NCI-H187 (cell line): Measurements from ENCODE around the gene MAP3K1.

Source experiments
- DNase-seq, 2 experiments: peaks; one replicate each; lab custom pipeline; 2025; lab: John Stamatoyannopoulos, UW

The MAP3K1 gene

DNA sequence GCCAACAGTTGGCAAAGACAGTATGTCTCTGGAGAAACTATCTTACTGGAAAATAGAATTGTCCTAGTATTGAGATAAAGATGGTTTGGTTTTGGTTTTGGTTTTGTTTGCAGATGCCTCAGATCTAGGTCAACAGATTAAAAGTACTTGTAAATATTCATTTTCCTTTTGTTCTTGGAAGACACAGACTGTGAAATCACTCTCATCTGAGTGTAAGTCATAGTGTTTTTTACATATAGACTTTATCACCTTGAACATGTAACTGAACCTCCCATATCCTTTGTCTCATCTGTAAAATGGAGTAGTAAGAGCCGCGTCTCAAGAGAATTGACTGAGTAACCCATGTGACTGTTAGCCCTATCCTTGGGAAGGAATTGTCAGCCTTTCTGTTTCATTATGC, 34.3 kb downstream of the MAP3K1 start:
- DNase-seq = no peak

DNA sequence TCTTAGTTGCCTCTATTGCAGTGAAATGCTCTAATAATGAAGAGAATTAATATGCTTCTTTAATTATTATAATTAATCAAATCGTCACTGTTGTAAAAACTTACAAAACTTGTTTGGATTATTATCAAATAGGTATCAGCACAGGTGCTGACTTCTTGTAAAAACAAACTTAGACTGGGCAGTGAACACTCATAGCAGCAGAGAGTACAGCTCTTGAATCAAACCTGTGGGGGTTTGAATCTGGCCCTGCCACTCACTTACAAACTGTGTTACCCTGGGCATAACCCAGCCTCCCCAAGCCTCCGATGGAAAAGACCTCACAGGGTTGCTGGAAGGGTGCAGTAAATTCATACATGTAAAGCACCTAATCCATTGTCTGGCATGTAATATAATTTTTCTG, 35.1 kb downstream of the MAP3K1 start:
- no peak for DNase-seq

DNA sequence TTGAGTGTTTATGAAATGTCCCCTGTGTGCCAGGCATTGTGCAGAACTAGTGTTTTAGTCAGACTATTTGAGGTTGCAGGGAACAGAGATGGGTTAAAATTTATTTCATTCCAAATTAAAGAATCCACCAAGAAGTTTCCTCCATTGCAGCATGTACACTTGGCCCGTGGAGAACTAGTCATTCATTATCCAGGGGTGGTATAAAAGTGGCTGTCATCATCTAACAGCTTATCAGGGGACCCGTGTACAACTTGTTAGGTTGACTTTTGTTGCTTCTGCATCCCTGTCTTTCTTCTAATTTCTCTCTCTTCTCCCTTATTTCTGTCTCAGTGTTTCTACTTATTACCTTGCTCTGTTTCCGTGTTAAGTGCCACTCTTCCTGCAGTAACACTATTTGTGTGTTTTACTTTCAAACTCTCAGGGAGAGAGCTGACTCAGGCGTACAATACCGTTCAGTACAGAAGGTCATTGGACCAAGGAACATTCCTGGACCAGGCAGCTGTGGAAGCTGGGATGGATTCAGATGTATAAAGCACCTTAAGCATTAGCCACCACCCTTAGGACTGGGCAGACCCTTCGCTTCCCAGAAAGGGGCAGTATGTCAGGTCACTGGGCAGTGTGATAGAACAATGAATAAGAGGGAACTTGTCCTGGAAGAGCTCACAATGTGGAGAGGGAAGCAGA, 36.1 kb downstream of the MAP3K1 start:
- no peak for DNase-seq

DNA sequence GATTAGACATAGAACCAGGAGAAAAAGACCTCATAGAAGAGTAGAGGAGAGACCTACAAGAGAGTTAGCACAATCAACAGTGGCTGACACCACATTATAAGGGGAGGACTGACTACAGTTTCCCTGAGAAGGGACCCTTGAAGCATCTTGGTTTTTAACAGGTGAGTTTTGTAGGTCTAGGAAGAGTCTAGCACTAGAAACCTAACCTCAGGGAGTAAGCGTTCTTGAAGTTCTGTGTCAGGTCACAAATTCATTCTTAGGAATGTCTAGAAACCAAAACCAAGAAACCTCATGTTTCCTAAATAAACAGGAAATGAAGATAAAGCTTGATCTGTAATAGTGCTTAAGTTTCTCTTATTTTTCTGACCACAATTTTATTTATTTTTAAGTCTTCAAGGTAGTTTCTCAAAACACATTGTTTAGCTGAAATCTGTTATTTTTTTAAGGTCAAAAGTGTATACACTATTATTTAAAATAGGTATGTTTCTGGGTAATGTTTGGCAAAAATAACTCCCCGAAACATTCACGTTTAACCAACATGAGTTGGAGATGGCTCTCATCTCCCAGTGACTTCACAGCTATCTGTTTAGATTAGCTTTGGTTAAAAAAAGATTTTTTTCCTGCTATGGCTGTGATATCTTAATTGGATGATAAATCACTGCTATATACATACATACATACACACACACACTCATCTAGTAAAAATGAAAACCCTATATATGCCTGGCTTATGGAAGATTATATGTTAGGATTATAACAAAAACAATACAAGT, 37.1 kb downstream of the MAP3K1 start:
- no peak for DNase-seq

DNA sequence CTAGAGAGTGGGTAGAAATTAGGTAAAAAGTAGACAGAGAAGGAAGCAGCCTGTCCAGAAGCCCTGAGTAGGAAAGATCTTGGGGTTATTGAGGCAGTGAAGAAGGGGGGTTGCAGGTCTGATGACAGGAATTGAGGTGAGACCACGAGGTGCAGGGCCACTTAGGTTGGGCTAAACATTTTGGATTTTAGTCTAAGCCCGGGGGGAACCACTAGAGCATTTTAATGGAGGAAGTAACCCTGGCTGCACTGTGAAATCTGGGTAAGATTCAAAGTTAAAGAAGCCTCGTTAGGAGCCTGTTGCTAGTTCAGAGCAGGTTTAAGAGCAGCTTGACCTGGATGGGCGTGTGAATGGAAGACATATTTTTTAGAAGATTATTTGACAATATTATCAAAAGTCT, 38.3 kb downstream of the MAP3K1 start:
- DNase-seq = no peak

DNA sequence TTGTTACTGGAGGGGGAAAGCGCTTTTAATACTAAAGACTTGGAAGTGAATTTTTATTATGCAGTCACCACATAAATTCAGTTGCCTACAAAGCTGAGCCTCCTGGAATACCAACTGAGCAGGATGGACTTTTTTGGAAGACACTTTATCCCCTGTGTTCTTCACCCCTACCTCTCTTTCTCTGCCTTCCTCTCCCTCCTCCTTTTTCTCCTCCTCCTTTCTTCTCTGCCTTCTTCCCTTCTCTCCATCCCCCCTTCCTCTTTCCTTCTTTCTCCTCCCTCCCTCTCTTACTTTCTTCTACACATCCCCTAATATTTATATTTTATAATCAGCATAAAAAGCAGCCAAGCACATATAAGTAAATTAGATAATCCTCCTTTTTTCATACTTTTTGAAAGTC, 39.6 kb downstream of the MAP3K1 start:
- no peak for DNase-seq

DNA sequence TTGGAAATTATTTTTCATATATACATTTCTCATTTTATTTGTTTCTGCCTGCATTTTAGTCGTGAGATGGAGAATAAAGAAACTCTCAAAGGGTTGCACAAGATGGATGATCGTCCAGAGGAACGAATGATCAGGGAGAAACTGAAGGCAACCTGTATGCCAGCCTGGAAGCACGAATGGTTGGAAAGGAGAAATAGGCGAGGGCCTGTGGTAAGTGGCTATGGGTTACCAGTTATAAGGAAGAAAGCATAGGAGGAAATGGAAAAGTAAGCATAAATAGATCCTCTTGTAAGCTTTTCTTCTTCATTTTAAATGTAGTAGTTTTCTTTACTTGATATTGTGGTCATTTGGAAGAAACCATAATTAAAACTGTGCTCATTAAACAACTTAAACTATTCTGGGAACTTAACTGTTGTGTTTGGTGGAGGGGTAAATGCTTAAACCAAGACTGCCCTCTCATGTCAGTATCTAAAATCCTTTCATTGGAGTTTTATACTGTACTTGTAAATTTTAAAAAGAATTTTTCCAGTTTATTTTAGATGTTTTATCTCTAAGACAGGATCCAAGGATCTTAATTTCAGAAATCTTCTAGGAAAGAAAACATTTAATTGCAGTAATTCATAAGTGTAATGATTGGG, 41.3 kb downstream of the MAP3K1 start:
- no peak for DNase-seq

DNA sequence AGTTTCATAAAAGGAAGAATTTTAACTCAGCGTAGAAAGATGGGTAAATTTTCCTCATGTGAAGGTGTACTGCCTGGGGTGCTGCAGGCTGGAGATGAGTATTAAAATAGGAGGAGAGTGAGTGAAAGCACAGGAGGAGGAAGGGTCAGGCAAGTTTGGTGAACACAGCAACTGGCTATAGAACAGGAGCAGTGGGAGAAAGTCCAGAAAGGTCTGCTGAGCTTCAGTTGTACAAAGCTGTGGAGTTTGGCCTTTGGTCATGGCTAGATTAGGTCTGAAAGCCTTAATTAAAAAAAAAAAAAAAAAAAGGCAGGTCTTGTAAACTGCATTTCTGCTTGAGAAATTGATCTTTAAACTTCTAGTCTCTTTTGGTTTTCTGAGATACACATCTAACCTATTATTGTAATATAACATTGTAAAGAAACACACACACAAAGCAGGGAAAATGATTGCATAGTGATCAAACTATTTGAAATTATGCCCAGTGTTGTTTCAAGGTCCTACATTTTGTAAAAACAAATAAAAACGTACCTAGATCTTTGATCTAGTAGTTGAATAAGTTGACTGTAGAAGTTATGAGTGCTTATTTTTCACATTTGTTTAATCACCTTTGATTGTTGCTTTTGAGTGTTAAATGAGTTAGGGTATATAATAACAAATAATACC, 43.6 kb downstream of the MAP3K1 start:
- DNase-seq = no peak

DNA sequence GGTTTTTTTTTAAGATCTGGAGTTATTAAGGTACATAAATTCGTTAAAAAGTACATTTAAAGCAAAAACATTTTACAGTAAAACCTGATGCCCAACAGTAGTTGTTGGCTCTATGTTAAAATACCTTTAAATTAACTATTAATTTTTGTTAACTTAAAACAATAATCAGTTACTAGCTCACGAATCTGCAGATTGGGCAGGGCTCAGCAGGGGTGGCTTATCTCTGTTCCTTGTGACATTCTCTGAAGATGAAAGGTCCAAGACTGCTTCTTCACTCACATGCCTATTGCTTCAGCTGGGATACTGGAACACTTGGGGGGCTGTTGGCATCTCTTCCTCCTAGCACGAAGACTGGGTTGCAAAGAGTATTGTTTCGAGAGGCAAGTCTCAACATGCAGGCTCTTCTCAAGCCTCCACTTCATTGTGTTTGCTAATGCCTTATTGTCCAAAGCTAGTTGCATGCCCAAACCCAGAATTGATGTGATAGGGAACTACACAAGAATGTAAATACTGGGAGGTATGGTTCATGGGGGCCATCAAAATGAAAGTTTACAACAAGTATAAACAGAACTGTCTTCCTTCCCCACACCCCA, 46.6 kb downstream of the MAP3K1 start:
- DNase-seq = no peak

DNA sequence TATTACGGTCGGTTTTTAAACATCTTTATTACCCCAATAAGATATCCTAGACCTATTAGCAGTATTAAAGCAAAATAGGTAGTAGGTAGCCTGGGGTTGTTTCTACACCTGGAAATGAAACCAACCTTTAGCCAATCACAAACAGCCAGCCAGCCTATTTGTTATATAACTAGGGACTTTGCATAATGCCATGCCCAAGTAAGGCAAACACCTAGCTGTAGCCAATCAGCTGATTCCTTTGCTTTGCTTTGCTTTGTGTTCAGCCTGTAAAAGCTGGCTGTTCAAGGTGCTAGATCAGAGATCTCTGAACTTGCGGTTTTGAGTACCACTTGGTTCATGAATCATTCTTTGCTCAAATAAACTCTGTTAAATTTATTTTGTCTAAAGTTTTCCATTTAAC, 47.6 kb downstream of the MAP3K1 start:
- DNase-seq = no peak

DNA sequence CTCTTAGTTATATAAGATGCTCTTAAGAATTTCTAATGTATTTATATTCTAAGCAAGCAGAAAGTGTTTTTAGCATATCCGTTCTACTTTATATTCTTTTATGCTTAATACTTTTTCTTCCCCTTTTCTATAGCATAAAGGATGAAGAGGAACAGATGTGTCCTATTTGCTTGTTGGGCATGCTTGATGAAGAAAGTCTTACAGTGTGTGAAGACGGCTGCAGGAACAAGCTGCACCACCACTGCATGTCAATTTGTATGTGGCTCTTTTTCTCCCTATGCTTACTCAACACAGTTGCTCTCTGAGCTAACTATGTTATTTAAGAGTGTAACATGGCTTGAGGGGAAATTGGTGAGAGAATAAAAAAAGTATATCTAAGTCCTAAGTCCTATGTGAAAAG, 56.4 kb downstream of the MAP3K1 start:
- no peak for DNase-seq

DNA sequence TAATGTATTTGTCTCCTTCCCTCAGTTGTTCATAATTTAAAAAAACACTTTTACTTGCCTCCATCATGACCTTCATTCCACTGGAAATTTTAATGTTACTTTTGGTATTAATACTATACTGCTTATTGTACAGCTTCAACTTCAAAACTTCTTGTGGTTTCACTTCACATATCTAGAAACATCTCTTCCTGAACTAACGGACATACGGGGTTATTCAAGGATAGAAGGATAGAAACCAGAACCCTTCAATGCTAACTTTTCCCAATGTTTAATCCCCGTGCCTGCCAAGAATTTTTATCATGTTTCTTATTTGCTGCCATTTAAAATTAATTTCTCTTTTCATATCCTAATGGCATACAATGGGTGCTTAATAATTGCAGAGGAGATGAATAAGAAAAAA, 57.7 kb downstream of the MAP3K1 start:
- DNase-seq = no peak

DNA sequence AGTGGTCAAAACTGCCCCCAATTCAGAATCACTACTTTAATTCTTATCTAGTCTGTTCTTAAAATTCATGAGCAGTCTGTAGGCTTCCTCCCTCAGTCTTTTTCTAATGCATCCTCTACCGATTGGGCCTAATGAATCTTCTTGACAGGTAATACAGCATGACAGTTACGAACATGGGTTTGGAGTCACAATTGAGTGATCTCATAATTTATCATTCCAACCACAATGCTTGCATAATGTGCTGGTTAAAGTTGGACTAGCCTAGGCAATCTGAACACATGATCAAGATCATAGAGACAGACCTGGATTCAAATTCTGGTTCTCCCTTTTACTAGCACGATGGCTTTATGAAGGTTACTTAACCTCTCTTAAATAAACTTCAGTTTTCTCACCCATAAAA, 61.0 kb downstream of the MAP3K1 start:
- no peak for DNase-seq

DNA sequence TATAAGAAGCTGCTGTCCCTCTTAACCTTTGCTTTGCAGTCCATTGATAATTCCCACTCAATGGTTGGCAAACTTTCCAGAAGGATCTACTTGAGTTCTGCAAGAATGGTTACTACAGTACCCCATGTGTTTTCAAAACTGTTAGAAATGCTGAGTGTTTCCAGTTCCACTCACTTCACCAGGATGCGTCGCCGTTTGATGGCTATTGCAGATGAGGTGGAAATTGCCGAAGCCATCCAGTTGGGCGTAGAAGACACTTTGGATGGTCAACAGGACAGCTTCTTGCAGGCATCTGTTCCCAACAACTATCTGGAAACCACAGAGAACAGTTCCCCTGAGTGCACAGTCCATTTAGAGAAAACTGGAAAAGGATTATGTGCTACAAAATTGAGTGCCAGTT, 66.2 kb downstream of the MAP3K1 start:
- DNase-seq = no peak

DNA sequence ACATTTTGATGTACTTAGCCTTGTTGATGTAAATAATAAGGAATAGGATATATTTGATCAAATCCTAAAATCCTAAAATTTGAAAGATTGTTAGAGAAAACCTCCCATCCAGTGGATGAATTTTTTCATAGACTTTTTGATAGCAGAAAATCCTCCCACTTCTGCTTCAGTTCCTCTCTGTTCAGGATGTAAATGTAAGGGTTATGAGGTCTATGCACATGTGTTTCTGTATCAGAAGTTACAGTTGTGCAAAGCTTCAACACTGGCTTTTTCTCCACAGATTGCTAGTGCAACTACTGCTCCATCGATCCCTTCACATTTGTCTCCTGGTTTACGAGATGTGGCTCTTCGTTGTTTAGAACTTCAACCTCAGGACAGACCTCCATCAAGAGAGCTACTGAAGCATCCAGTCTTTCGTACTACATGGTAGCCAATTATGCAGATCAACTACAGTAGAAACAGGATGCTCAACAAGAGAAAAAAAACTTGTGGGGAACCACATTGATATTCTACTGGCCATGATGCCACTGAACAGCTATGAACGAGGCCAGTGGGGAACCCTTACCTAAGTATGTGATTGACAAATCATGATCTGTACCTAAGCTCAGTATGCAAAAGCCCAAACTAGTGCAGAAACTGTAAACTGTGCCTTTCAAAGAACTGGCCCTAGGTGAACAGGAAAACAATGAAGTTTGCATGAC, 78.1 kb downstream of the MAP3K1 start:
- no peak for DNase-seq

DNA sequence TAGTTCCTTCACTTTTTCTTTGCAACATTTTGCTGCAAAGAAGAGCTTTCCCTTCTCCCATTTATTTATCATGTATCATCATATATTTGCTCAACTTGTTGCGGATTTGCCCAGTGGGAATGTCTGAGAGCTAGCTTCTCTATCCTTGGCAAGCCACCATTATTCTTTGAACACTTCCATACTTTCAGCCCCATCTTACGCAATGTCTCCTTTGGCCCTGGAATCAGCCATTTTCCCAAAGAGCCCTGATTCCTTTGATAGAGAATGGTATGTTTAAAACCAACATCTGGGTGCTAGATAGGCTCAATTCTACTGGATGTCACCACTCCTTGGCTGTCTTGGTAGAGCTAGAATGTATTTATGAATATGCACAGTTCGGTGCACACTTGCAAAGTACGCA, 81.4 kb downstream of the MAP3K1 start:
- no peak for DNase-seq

DNA sequence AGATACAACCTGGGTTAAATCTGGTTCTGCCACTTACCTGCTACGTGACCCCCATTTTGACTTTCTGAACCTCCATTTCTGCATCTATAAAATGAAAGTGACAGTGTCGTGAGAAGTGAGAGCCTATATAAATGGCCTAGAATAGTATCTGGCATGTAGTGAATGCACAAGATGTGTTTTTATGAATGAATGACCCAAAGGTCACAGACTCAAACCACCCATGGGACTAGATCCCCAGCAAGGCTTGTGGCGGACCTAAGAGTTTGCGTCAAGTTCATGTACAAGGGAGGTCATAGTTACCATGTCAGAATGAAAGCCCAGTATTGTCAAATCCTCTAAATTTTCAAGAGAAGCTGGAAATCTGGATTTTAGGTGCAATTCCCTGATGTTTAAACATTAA, 82.9 kb downstream of the MAP3K1 start:
- DNase-seq = no peak

DNA sequence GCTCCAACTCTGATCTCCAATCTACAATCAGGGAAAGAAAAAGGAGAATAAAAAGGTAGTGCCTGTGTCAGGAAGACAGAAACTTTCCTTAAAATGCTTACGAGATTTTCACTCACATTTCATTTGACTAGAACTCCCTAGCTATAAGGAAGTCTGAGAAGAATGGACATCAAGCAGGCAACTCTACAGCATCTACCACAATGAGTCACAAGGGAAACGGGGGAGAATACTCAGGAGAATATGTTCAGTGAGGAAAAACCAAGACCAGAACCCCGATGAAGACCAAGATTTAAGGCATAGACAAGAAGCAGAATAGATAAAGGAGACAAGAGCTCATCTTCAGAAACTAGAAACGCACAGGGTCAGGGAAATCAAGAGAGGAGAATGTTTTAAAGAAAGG, 85.0 kb downstream of the MAP3K1 start:
- no peak for DNase-seq

DNA sequence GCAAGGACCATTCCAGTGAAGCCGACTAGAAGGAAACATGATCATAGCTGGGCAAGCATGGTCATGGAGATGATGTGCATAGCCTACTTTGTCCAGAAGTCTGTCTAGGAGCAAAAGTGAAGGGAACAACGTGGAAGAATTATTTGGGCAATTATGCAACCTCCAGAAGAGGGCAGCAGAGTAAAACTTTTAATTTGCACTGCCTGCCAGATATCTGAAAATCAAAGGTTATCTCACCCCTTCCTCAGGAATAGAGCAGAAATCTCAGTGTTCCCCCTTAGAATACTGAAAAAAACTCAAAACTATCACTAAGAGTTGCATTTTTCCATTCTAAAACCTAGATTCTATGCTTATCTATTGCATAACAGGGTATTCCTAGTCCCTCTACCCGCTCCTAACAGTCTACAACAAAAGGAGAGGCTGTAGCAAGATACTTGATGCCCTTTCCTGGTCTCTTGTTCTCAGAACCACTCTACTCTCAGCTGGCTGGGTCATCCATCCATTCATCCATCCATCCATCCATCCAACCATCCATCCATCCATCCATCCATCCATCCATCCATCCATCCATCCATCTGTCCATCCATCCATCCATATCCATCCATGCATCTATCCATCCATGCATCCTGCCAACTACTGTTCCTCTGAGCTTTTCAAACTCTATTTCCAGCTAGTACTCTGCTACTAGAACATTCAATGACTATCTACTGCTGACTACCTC, 85.7 kb downstream of the MAP3K1 start:
- peak; percentile 6 to 32 for DNase-seq

DNA sequence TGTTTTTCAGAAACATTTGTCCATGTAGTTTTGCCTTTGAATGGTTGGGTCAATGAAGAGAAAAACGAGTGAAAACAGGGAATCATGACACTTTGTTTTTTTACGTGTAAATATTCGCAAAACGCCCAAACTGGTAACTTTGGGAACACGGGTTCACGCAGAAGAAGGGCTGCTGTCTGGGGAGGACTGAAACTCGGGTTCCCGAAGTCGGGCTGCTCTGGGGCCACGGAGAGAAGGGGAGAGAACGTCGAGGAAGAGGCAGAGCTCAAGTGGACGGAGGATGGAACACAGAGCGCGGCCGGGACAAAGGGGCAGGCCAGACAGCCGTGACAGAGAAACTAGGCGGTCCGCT, 93.6 kb downstream of the MAP3K1 start:
- DNase-seq = peak in 1 of 2 experiments; percentile 64
